GM12891 (cell line): ENCODE results near the gene ZNF764.

ENCODE experiments used
- DNase-seq: peaks from one replicate; pipeline ENCODE4 v3.0.0; 2011; ENCODE audit warnings: low spot score; ENCODE audit not compliant: insufficient read length
- FAIRE-seq: peaks from 2 replicates; lab custom pipeline; 2011; peaks lifted over from hg19 to GRCh38; lab: Jason Lieb, UNC
- PAX5 ChIP-seq: IDR thresholded peaks from 2 replicates; pipeline ENCODE4 v1.6.1; 2011; ENCODE audit warnings: low read length, moderate library complexity, mild to moderate bottlenecking; ENCODE audit not compliant: insufficient read depth, severe bottlenecking
- POLR2A ChIP-seq: IDR thresholded peaks from 2 replicates; pipeline ENCODE4 v1.6.1; 2011; ENCODE audit warnings: low read depth, low read length, control low read depth
- POLR2AphosphoS5 ChIP-seq: IDR thresholded peaks from 2 replicates; pipeline ENCODE4 v1.6.1; 2011; ENCODE audit warnings: low read depth, low read length, control low read depth
- POU2F2 ChIP-seq: IDR thresholded peaks from 2 replicates; pipeline ENCODE4 v1.6.1; 2011; ENCODE audit warnings: low read depth, mild to moderate bottlenecking, control low read depth, low read length, moderate library complexity
- SPI1 ChIP-seq: IDR thresholded peaks from 2 replicates; pipeline ENCODE4 v1.6.1; 2011; ENCODE audit warnings: low read depth, low read length, control low read depth
- TAF1 ChIP-seq: IDR thresholded peaks from 2 replicates; pipeline ENCODE4 v1.6.1; 2011; ENCODE audit warnings: low read depth, low read length, control low read depth

ZNF764 gene

GRCh38 chr16:30570636-30571444, 12.7 kb upstream of the ZNF764 start:
- FAIRE-seq (no peak), DNase-seq (no peak)
- no peak for TF ChIP-seq SPI1
- no peak for TF ChIP-seq POLR2AphosphoS5
- no peak for TF ChIP-seq PAX5
- no peak for TF ChIP-seq TAF1
- TF ChIP-seq POU2F2 = no peak
- TF ChIP-seq POLR2A = no peak

DNA sequence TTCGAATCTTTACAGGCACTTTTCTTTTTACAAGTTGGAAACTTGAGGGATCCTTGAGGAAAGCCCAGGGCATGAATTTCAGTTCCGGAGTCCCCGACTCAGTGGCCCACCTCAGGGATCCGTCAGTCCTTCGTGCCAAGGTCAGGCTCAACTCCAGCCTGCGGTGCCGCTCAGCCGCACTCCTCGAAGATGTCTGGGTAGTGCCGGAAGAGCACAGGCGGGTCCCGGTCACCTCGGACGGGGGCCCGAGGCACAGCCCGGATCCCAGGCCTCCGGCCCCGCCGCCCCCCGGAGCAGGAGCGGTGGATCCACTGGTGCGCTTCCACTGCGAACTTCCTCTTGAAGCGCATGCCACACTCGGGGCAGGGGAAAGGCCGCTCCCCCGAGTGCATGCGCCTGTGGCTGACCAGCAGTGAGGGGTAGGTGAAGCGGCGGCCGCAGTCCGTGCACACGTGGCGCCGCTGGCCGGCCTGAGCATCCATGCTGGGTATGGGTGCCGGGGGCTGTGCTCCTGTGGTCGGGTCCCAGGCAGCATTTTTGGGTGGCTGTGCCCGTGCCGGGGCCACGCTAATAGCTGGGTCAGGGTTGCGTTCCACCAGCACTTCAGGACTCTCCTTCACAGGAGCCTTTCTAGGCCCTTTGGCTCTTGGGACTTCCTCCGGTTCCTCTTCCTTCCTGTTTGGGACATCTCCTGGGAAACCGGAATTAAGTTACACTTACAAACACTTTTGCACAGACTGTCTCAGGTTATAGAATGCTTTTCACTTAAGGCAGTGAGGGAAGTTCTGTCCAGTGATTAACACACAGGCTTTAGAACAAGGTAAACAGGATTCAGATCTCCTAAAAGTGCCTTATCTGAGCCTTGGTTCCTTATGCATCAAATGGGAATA, 11.8 kb upstream of the ZNF764 start:
- FAIRE-seq = no peak
- TF ChIP-seq POLR2A = no peak
- no peak for TF ChIP-seq TAF1
- TF ChIP-seq POU2F2 = no peak
- no peak for TF ChIP-seq POLR2AphosphoS5
- no peak for TF ChIP-seq PAX5
- no peak for DNase-seq

- TF ChIP-seq POLR2AphosphoS5 (no peak), POLR2A (no peak), TAF1 (no peak), POU2F2 (no peak), SPI1 (no peak), PAX5 (no peak)
- FAIRE-seq (no peak), DNase-seq (no peak)
These were observed 11.1 kb upstream of the ZNF764 start for GRCh38 chr16:30569281-30569680.

GRCh38 chr16:30567991-30568638, 9.9 kb upstream of the ZNF764 start:
- no peak for TF ChIP-seq SPI1
- TF ChIP-seq TAF1 = no peak
- TF ChIP-seq POLR2AphosphoS5 = no peak
- TF ChIP-seq POU2F2 = no peak
- no peak for TF ChIP-seq PAX5
- TF ChIP-seq POLR2A = no peak
- FAIRE-seq = peak; percentile 91
- no peak for DNase-seq

- no peak for TF ChIP-seq POLR2AphosphoS5
- TF ChIP-seq POLR2A = no peak
- TF ChIP-seq TAF1 = no peak
- TF ChIP-seq SPI1 = no peak
- no peak for TF ChIP-seq PAX5
- no peak for TF ChIP-seq POU2F2
- FAIRE-seq = no peak
- DNase-seq = no peak
These were observed 9.2 kb upstream of the ZNF764 start for GRCh38 chr16:30567160-30567990.

- FAIRE-seq = no peak
- no peak for DNase-seq
- TF ChIP-seq SPI1 = no peak
These were observed 8.4 kb upstream of the ZNF764 start for GRCh38 chr16:30566531-30566930.

DNA sequence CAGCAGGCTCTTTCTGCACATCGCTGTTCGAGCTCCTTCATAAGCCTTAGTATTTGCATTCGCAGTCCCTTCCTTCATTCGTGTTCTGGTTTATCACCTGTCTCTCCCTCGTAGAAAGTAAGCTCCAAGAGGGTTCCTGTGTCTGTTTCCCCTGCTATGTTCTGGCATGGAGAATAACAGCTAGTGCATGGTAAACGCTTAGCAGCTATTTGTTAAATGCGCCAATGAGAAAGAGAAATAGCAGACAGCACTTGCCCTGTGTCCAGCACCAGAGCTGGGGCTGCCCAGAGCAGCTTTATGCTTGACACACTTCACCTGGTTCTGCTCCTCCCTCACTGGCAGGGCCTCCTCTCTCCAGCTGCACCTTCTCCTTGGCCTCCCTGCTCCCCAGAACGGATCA, 7.8 kb upstream of the ZNF764 start:
- no peak for DNase-seq

GRCh38 chr16:30565526-30565925, 7.4 kb upstream of the ZNF764 start:
- no peak for FAIRE-seq
- no peak for DNase-seq
- TF ChIP-seq POLR2A = no peak
- TF ChIP-seq TAF1 = no peak
- no peak for TF ChIP-seq SPI1
- TF ChIP-seq PAX5 = no peak
- no peak for TF ChIP-seq POU2F2
- no peak for TF ChIP-seq POLR2AphosphoS5

More for the DNA sequence above, 7.8 kb upstream of the ZNF764 start:
- FAIRE-seq = no peak
- TF ChIP-seq SPI1 = no peak
- no peak for TF ChIP-seq POLR2A
- TF ChIP-seq POU2F2 = no peak

DNA sequence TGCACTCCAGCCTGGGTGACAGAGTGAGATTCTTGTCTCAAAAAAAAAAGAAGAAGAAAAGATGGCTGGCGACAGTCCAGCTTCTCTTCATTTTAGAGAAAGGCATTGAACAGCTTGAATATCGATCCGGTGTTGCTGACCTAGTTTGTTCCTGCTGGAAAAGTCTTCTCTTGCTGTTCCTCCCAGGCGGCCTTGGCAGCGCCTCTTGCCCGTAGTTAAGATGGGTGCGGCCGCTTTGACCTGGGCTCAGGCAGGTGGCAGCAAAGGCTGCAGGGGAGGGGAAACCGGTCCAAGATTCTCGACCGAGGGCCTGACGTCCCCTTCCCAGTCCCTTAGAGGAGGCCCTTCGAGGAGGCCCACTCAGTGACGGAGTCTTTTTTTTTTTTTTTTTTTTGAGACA, 3.8 kb upstream of the ZNF764 start:
- DNase-seq = no peak
- no peak for FAIRE-seq
- no peak for TF ChIP-seq TAF1
- TF ChIP-seq PAX5 = no peak
- TF ChIP-seq SPI1 = no peak
